Anterior cingulate cortex (tissue), 58 donors: ENCODE data around the gene COL4A2.

Source experiments
- DNase-seq, 58 donors: peaks; one replicate each; lab custom pipeline; 2025; lab: John Stamatoyannopoulos, UW

COL4A2 gene

GRCh38 chr13:110412132-110412914 is 105.2 kb downstream of the COL4A2 start:
- DNase-seq, result peak in 56 of 58 donors; percentile 9 to 87 (median 66)

DNA sequence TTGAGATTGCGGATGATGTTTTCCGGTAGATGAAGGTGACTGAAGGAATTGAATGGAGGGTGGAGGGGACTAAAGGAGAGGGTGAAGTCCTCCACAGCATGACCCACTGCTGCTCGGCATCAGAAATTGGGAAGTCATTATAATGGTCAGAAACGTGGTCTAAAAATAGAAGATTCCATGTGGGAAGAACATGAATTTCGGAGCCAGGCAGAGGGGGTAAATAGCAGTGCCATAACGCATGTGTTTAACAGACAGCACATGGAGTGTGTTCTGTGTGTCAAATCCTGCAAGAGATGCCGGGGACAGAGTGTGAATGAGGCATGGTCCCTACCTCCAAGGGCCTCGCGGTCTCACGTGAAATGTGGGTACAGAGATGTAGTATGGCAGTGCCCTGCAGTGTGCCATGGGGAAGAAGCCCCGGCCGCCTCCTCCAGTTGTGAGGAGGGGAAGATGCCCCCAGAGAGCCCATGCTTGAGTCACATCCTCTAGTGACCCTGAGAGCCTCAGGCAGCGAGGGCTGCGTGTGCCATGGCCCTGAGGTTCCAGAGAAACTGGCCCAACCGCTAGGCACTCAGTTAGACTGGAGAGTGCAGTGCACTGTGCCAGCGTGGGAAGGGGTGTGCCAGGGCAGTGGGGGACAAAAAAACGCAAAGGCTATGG is 106.1 kb downstream of the COL4A2 start:
- no peak for DNase-seq

DNA sequence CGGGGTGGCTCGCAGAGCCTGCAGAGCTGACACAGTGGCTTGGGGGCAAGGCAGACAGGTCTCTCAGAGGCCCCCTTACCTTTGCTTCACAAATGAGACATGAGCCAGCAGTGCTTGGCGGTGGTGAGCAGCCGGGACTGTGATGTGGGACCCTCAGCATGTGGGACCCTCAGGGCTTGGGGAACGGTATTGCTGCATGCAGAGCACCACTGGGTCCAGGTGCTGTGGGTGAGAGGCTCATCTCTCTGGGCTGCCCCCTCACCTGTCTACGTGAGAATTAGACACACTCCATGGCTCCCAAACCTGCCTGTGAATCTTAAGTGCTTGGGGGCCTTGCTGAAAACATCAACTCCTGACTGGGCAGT is 106.6 kb downstream of the COL4A2 start:
- no peak for DNase-seq

GRCh38 chr13:110414283-110414682 is 107.2 kb downstream of the COL4A2 start:
- DNase-seq, result no peak

GRCh38 chr13:110414931-110415330 is 107.8 kb downstream of the COL4A2 start:
- DNase-seq, result no peak

DNA sequence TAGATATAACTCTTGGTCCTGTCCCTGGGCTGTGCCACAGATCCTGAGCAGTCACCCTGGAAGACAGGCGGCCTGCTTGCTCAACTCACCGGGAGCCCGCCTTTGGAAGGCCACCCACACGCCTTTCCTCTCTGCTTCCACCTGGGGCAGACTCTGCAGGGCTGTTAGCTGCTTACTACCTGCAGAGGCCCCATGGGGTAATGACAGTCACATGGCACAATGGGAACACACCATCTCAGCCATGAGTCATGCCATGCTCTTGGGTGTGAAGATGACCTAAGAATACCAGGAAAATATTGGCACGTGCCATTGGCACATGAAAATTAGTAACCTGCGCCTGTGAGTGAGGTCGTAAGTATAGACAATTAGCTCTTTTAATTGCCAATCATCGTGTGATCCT is 108.6 kb downstream of the COL4A2 start:
- no peak for DNase-seq

DNA sequence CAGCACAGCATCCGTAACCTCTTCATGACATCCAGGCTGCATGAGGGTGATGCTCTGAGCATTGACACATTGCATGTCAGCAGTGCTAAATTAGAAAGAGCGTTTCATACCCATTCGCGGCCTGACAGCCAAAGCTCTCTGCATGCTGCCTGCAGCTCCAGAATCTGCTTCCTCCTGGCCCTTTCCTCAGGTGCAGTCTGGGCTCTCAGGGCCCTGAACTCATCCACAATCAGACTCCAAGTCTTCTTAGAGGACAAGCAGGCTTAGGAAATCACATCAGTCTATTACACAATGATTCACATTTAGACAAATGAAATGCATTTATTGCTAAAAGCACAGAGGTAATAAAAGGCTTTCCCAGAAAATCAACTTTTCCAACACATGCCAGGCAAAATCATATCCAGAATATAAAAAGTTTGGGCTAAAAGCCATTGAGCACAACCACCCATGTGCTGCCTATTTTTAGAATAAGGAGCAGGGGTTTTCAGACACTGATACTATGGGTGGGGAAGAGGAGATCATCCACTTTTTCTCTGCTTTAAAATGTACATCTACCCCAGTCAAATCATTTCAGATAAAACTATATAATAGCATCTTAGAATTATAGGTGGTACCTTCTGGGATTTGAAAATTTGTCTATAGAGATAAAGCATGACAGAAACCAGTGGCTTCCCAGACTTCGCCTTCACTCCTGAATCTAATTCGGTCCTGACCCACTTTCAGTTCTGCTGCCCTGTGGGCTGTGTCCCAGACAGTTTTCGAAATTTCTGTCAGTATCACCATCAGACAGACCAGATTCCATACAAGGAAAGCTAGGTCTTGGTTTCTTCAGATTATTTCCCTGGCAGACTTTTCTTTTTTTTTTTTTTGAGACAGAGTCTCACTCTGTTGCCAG is 109.3 kb downstream of the COL4A2 start:
- DNase-seq, result peak in 1 of 58 donors; percentile 20

DNA sequence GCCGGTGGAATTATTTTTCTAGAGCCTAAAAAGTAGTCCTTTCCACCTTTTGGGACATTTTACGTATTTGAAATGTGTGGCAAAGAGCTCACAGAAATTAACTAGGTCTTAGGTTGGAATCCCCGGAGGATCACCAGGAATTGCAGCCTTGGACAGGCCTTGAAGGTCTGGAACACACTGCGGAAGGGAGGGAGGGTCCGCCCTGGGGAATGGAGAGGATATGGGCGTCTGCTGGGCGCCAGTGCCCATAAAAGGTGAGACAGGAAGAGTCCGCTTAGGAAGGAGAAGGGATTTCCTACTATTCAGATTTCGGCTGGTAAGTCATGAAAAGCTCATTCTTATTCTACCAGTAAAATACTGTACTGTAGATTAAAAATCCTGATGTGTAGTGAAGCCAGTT is 111.9 kb downstream of the COL4A2 start:
- no peak for DNase-seq

DNA sequence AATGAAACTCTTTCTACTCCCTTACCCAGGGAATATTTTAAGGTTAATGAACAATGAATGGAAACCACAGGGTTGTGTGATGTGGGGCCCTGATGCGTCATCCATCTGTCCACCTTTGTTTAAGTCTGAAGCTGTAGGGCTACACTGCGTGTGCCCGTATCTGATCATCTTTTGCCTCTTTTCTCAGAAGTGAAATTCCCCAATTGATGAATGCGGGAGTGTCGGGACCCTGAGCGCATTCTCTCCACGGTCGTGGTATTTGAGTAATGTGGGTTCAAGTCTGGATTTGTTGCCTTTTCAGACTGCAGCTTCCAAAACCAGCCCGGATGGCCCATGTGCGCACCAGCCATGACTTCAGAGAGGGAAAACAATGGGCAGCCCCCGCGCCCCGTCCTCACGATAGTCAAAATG is 112.3 kb downstream of the COL4A2 start:
- DNase-seq, result no peak

DNA sequence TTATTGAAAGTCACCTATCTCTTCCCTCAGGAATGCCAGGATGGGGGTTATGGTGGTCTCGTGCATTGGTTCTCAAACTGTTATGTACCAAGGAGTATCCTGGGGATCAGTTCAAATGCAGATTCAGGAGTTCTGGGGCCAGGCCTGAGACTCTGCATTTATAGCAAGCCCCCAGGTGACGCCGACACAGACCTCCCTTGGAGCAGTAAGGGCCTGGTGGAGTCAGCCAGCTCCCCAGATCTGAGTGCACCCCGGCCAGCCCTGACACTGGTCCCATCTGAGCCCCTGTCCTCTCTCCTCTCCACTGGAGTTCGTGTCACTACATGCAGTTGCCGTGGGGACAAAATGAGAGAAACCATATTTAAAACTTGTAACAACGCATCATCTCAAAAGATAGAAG is 112.9 kb downstream of the COL4A2 start:
- DNase-seq, result no peak

DNA sequence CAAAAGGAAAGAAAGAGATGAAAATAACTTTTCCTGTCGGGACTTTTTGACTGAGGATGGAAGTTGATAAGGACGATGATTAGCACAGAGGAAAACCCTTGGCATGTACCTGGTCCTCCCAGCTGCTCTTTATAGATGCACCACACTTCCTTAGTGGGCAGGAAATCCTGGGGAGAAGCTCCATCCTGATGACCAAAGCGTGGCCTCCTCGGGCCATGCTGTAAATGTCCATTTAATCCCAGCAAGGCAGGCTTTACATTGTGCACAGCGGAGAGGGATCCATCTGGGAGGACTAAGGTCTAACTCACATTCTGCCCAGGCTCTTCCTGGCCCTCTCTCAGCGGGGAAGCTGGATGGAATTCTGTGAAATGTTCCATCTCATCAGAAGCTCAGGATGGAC is 113.5 kb downstream of the COL4A2 start:
- no peak for DNase-seq

- DNase-seq, result no peak
Observed at GRCh38 chr13:110421061-110421460, 114.0 kb downstream of the COL4A2 start.

DNA sequence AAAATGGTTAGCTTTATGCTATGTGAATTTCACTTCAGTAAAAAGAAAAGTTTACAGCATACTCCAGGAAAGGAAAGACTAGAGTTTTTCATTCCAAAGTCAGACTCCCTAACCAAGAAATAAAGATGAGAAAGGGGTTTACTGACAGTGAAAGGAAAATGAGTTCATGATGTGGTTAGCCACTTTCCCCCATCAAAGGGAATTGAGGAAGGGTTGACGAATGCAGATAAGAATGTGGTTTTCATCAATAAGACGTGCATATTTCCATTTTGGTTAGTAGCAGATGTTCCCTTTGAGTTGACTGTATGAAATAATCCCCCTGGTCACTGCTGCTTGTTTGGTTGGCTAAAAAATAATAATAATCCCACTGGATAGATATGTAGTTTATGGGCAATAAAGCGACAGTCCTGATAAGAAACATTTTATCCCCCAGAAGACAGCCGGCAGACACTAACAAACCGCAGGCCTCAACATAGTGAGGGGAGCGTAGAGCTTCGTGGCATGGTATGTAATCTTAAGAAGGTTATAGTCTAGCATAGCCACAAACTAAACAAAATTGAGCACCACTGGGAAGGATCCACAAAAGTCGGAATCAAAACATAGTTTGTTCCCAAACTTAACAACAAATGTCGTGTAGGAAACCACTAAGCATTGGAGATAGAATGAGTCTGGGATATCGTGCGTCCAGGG is 114.8 kb downstream of the COL4A2 start:
- no peak for DNase-seq

- DNase-seq, result no peak
Observed at GRCh38 chr13:110422913-110423688, 116.0 kb downstream of the COL4A2 start.

DNA sequence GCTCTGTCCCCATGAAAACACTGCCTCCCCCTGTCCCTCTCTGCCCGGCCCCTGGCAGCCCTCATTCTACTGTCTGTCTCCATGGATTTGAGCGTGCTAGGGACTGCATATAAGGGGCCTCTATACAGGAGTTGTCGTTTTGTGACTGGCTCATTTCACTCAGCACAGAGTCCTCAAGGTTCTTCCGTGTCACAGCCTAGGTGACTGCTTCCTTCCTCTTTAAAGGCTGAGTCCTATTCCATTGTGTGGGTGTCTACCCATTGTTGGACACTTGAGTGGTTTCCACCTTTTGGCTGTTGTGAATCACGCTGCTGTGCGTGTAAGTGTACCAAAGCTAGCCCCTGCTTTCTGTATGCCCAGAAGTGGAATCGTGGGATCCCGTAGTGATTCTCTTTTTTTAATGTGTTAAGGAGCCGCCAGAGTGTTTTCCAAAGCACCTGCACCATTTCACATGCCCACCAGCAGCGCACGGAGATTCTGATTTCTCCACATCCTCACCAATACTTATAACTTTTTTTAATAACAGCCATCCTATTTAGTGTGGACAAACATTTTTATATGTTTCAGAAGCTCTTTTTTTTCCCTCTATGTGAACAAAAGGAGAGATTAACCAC is 116.7 kb downstream of the COL4A2 start:
- DNase-seq, result no peak

DNA sequence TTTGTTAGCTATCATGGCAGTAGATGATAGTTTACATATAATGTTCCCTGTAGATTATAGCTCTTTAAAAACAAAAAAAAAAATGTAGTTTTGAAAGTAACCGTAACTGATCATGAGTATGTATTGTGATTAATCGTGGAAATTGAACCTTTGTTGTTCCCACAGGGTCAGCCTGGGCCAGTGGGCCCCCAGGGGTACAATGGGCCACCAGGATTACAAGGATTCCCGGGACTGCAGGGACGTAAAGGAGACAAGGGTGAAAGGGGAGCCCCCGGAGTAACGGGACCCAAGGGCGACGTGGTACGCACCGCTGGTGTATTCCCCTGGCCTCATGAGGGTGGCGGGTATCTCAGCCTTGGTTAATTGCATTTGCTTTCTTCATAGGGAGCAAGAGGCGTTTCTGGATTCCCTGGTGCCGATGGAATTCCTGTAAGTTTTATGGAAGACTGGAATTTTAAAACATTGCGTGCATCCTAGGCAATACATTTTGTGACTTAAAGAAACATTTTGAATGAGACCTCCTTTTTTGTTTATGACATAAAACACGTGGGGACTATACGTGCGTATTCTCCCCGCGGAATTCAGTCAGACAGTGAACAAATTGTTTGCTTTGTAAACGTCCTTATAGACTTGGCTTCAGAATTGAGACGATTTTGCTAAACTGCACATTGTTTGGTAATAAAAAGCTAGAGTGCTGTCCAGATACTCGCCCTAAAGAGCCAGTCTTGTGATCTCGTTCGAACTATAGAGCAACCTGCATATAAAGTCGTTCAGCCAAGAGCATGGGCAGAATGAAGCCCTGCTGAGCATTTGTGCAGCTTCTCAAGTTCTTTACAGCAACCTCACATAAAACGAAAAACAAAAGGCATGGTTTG is 117.7 kb downstream of the COL4A2 start:
- no peak for DNase-seq

- no peak for DNase-seq
Observed at GRCh38 chr13:110425444-110425780, 118.3 kb downstream of the COL4A2 start.

- DNase-seq, result peak in 6 of 58 donors; percentile 13 to 35 (median 26)
Observed at GRCh38 chr13:110426735-110427134, 119.7 kb downstream of the COL4A2 start.
